ENCODE data around the gene LMBR1. TPM values are rescaled to one million over a fixed set of nuclear protein-coding genes. Genes with fewer than 3 reads are reported as not detected.
A peak's percentile ranks its signal among the peaks of the same experiment; 100 is the strongest.

The LMBR1 gene
- total RNA-seq, 1 donor: 39.4 TPM

DNA sequence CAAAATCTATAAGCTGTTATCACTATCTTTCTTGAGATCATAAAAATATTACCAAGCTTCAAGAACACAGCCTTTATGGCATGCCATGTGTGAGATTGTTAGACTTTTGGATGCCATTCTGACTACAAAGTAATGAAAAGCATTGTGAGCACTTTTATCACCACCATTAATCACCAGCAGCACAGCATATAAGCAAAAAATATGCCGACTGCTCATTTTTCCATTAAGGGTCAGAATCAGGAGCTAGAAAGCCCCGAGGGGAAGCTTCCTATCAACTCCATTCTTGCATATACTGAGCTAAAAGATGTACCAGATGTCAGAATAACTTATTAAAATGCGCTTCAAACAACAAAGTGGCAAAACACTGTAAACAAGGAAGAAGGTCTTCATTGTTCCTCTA is 114.3 kb downstream of the LMBR1 start:
- Histone ChIP-seq H3K27me3 (ENCODE audit: insufficient read depth, low read length) (no peaks in the 10 kb centered on the region), H4K20me1 (ENCODE audit: insufficient read depth, low read length) (no peaks in the 10 kb centered on the region), H3K27ac (ENCODE audit: low read depth, low read length) (no peak overlapping the region), H3K4me1 (ENCODE audit: insufficient read depth, low read length) (no peaks in the 10 kb centered on the region), H3K4me2 (ENCODE audit: insufficient read depth, low read length) (no peak overlapping the region), H3K79me2 (ENCODE audit: insufficient read depth, low read length) (no peaks in the 10 kb centered on the region), H3K4me3 (ENCODE audit: insufficient read depth, low read length) (no peak overlapping the region), H3K36me3 (ENCODE audit: insufficient read depth, low read length) (no peaks in the 10 kb centered on the region), H3K9me3 (ENCODE audit: low read depth, low read length) (no peaks in the 10 kb centered on the region), H2AFZ (ENCODE audit: low read length) (no peak overlapping the region)
- TF ChIP-seq, protein P1, sequence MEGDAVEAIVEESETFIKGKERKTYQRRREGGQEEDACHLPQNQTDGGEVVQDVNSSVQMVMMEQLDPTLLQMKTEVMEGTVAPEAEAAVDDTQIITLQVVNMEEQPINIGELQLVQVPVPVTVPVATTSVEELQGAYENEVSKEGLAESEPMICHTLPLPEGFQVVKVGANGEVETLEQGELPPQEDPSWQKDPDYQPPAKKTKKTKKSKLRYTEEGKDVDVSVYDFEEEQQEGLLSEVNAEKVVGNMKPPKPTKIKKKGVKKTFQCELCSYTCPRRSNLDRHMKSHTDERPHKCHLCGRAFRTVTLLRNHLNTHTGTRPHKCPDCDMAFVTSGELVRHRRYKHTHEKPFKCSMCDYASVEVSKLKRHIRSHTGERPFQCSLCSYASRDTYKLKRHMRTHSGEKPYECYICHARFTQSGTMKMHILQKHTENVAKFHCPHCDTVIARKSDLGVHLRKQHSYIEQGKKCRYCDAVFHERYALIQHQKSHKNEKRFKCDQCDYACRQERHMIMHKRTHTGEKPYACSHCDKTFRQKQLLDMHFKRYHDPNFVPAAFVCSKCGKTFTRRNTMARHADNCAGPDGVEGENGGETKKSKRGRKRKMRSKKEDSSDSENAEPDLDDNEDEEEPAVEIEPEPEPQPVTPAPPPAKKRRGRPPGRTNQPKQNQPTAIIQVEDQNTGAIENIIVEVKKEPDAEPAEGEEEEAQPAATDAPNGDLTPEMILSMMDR (IDR thresholded peaks at IDR 0.05; ENCODE audit: extremely low read depth, low read depth, low read length): no peak
- DNase-seq (ENCODE audit: insufficient read length, low spot score, missing footprints): peak; percentile 54

GRCh38 chr7:156778201-156778600 is 114.8 kb downstream of the LMBR1 start:
- Histone ChIP-seq H4K20me1 (ENCODE audit: insufficient read depth, low read length) (no peaks in the 10 kb centered on the region), H3K9me3 (ENCODE audit: low read depth, low read length) (no peaks in the 10 kb centered on the region), H3K4me1 (ENCODE audit: insufficient read depth, low read length) (no peaks in the 10 kb centered on the region), H3K27me3 (ENCODE audit: insufficient read depth, low read length) (no peaks in the 10 kb centered on the region), H3K36me3 (ENCODE audit: insufficient read depth, low read length) (no peaks in the 10 kb centered on the region), H3K27ac (ENCODE audit: low read depth, low read length) (no peak overlapping the region), H3K79me2 (ENCODE audit: insufficient read depth, low read length) (no peaks in the 10 kb centered on the region), H3K4me2 (ENCODE audit: insufficient read depth, low read length) (no peak overlapping the region), H3K4me3 (ENCODE audit: insufficient read depth, low read length) (no peak overlapping the region), H2AFZ (ENCODE audit: low read length) (no peak overlapping the region)
- DNase-seq (ENCODE audit: insufficient read length, low spot score, missing footprints): no peak
- TF ChIP-seq, protein P1 (IDR thresholded peaks at IDR 0.05; ENCODE audit: extremely low read depth, low read depth, low read length): peak; percentile 27

DNA sequence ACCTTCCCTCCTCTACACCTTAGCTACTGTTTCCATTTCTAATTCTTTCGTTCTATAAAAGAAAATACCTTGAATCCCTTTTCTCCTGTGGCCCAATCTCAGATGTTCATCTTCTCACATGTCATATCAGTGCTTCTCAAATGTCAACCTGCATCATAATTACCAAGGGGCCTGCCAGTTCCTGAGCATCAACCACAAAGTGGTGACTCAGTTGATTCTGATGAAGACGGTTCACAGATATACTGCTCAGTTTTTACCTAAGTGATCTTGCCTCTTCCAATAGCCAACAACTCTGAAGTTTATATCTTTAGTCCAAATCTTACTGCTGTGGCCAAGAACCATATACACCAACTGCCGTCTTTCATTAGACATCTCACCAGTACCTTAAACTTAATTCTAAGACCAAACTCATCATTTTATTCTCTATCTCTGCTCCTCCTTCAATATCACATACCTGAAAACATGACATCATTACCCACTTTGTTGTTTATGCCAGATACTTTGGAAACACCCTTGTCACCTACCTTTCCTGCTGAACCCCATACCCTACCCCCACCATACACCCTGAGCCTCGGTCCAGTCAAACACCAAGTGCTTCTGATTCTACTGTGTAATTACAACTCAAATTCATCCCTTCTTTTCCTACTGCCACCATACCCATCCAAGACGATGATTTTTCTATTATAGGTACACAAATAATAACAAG is 115.5 kb downstream of the LMBR1 start:
- Histone ChIP-seq H3K27ac (ENCODE audit: low read depth, low read length) (no peak overlapping the region), H3K9me3 (ENCODE audit: low read depth, low read length) (no peaks in the 10 kb centered on the region), H3K79me2 (ENCODE audit: insufficient read depth, low read length) (no peaks in the 10 kb centered on the region), H3K36me3 (ENCODE audit: insufficient read depth, low read length) (no peaks in the 10 kb centered on the region), H3K4me1 (ENCODE audit: insufficient read depth, low read length) (no peaks in the 10 kb centered on the region), H3K4me3 (ENCODE audit: insufficient read depth, low read length) (no peak overlapping the region), H2AFZ (ENCODE audit: low read length) (no peak overlapping the region), H3K27me3 (ENCODE audit: insufficient read depth, low read length) (no peaks in the 10 kb centered on the region), H3K4me2 (ENCODE audit: insufficient read depth, low read length) (no peak overlapping the region), H4K20me1 (ENCODE audit: insufficient read depth, low read length) (no peaks in the 10 kb centered on the region)
- DNase-seq (ENCODE audit: insufficient read length, low spot score, missing footprints): no peak
- TF ChIP-seq, protein P1 (IDR thresholded peaks at IDR 0.05; ENCODE audit: extremely low read depth, low read depth, low read length): no peak

DNA sequence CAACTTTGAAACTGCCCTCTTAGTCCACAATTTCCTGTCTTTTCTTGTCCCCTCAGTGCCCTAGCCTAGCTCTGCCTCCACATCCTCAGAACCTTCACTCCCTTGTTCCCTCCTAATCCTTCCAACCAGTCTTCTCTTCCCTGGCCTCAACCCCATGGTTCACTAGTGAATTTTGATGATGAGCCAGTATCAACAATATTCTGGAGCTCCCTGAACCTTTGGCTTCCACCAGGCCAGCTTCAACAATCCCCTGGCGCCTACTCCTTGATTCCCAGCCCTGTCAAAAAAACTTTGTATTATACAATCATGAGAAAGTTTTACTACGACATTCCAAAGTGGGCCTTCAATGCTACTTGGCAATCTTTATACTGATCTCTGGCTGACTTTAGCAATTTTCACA is 116.5 kb downstream of the LMBR1 start:
- Histone ChIP-seq H3K27ac (ENCODE audit: low read depth, low read length) (no peak overlapping the region), H4K20me1 (ENCODE audit: insufficient read depth, low read length) (no peaks in the 10 kb centered on the region), H2AFZ (ENCODE audit: low read length) (no peak overlapping the region), H3K79me2 (ENCODE audit: insufficient read depth, low read length) (no peaks in the 10 kb centered on the region), H3K4me2 (ENCODE audit: insufficient read depth, low read length) (no peak overlapping the region), H3K4me3 (ENCODE audit: insufficient read depth, low read length) (no peak overlapping the region), H3K27me3 (ENCODE audit: insufficient read depth, low read length) (no peaks in the 10 kb centered on the region), H3K36me3 (ENCODE audit: insufficient read depth, low read length) (no peaks in the 10 kb centered on the region), H3K9me3 (ENCODE audit: low read depth, low read length) (no peaks in the 10 kb centered on the region), H3K4me1 (ENCODE audit: insufficient read depth, low read length) (no peaks in the 10 kb centered on the region)
- DNase-seq (ENCODE audit: insufficient read length, low spot score, missing footprints): no peak
- TF ChIP-seq, protein P1 (IDR thresholded peaks at IDR 0.05; ENCODE audit: extremely low read depth, low read depth, low read length): no peak
